Liver (tissue), 3 donors: Measurements from ENCODE around the gene HADHB.

Experiments
- ATF3 ChIP-seq: IDR thresholded peaks from 2 replicates; pipeline ENCODE4 v1.6.1; 2016; ENCODE audit warnings: antibody characterized with exemption
- CTCF ChIP-seq: fragments of 150-350 bp; IDR thresholded peaks from 2 replicates; pipeline ENCODE4 v1.5.1; 2017; ENCODE audit warnings: improper control_type of control experiment, low read depth, low read length; ENCODE audit not compliant: missing input control
- EGR1 ChIP-seq, 2 donors: IDR thresholded peaks; 2 replicates each; pipeline ENCODE4 v1.6.1; 2016 to 2018; ENCODE audit warnings: antibody characterized with exemption in 2 of 2, low read depth in 2 of 2
- FOXA1 ChIP-seq: IDR thresholded peaks from 2 replicates; pipeline ENCODE4 v1.6.1; 2016; ENCODE audit warnings: antibody characterized with exemption
- HNF4G ChIP-seq: IDR thresholded peaks from 2 replicates; pipeline ENCODE4 v1.6.1; 2016; ENCODE audit warnings: antibody characterized with exemption
- JUND ChIP-seq, 2 donors: IDR thresholded peaks; 2 replicates each; pipeline ENCODE4 v1.6.1; 2016; ENCODE audit warnings: antibody characterized with exemption in 2 of 2
- RAD21 ChIP-seq, 2 donors: IDR thresholded peaks; 2 replicates each; pipeline ENCODE4 v1.6.1; 2016; ENCODE audit warnings: antibody characterized with exemption in 2 of 2, mild to moderate bottlenecking in 2 of 2
- ZBTB33 ChIP-seq: IDR thresholded peaks from 2 replicates; pipeline ENCODE4 v1.6.1; 2016; ENCODE audit warnings: antibody characterized with exemption
- donor health status: healthy.
- donor health status: healthy.

GRCh38 chr2:26197516-26197915 lies 47.2 kb upstream of the HADHB start:
- no peak for TF ChIP-seq CTCF
- TF ChIP-seq HNF4G = no peak
- TF ChIP-seq ZBTB33 = no peak
- no peak for TF ChIP-seq JUND (IDR thresholded peaks at IDR 0.05)
- TF ChIP-seq RAD21 (IDR thresholded peaks at IDR 0.05) = no peak
- no peak for TF ChIP-seq FOXA1
- TF ChIP-seq ATF3 = no peak
- no peak for TF ChIP-seq EGR1 (IDR thresholded peaks at IDR 0.05; ENCODE audit: low read depth in 2 of 2)
